Testis (tissue), 3 donors: Measurements from ENCODE around the gene RABEPK. TPM values are rescaled to one million over a fixed set of nuclear protein-coding genes. Genes with fewer than 3 reads are reported as not detected.

Experiments used
- DNase-seq: peaks from one replicate; pipeline ENCODE4 v3.0.0-alpha.2; 2019
- H3K27ac ChIP-seq, 2 donors: fragments of 200-600 bp; sonication (generic); one replicate each; pipeline ENCODE4 v1.5.1; 2019
- H3K27me3 ChIP-seq: fragments of 200-600 bp; sonication (generic); one replicate; pipeline ENCODE4 v1.5.1; 2019
- H3K36me3 ChIP-seq: fragments of 200-600 bp; sonication (generic); one replicate; pipeline ENCODE4 v1.5.1; 2017; ENCODE audit warnings: low read depth; ENCODE audit errors: missing control alignments
- H3K4me1 ChIP-seq: fragments of 200-600 bp; sonication (generic); one replicate; pipeline ENCODE4 v1.5.1; 2019
- H3K4me3 ChIP-seq, 2 donors: fragments of 200-600 bp; sonication (generic); one replicate each; pipeline ENCODE4 v1.5.1; 2017 to 2019
- H3K9me3 ChIP-seq: fragments of 200-600 bp; sonication (generic); one replicate; pipeline ENCODE4 v1.5.1; 2017
- POLR2A ChIP-seq: fragments of 450-650 bp; IDR thresholded peaks from one replicate; pipeline ENCODE4 v1.6.1; 2017; ENCODE audit warnings: antibody characterized with exemption, mild to moderate bottlenecking, moderate library complexity
- WGBS, 2 donors: methylation state at CpG; one replicate each; pipeline ENCODE4 v1.1.5; 2018; 5-methylcytosine and 5-hydroxymethylcytosine counted together
- intact Hi-C: fragments of 100-400 bp; cut with DNase I; formaldehyde crosslinking; loops from one replicate; pipeline ENCODE4 v1.15.1; 2023; ENCODE audit warnings: low total_unique reads
- polyA plus RNA-seq: library from polyadenylated mRNA; stranded (reverse); fragments of 350-450 nt; fragmentation: Illumina TruSeq; extraction: RNeasy Lipid Tissue Mini Kit (QIAGEN cat#74804); gene quantifications from one replicate; pipeline ENCODE4 v1.2.3, GENCODE V29; 2014; ENCODE audit warnings: low read depth, low replicate concordance; ENCODE audit not compliant: insufficient read depth
- total RNA-seq, 2 donors: library from RNA; depleted of rRNA; stranded (reverse); fragments of >200 nt; gene quantifications; one replicate each; pipeline ENCODE4 v1.2.3, GENCODE V29; 2016
- TF ChIP-seq, protein P1 (sequence below), 3 experiments: fragments of 450-650 bp in 2 of 3; fragments of 200-600 bp in 1 of 3; sonication (generic) in 1 of 3; IDR thresholded peaks; one replicate each; pipeline ENCODE4 v1.5.1; 2016 to 2019; ENCODE audit warnings: antibody characterized with exemption in 3 of 3, mild to moderate bottlenecking in 2 of 3, moderate library complexity in 1 of 3

The RABEPK gene
- total and polyA plus RNA-seq, 3 donors from 2014 or later = 18.5 to 30.1 (median 20.2) TPM

- Histone ChIP-seq H3K27me3 (no peaks in the 10 kb centered on the region), H3K4me3 (no peak overlapping the region), H3K27ac (no peak overlapping the region), H3K36me3 (no peaks in the 10 kb centered on the region), H3K4me1 (no peaks in the 10 kb centered on the region), H3K9me3 (no peaks in the 10 kb centered on the region)
- no peak for DNase-seq
- TF ChIP-seq, protein P1, sequence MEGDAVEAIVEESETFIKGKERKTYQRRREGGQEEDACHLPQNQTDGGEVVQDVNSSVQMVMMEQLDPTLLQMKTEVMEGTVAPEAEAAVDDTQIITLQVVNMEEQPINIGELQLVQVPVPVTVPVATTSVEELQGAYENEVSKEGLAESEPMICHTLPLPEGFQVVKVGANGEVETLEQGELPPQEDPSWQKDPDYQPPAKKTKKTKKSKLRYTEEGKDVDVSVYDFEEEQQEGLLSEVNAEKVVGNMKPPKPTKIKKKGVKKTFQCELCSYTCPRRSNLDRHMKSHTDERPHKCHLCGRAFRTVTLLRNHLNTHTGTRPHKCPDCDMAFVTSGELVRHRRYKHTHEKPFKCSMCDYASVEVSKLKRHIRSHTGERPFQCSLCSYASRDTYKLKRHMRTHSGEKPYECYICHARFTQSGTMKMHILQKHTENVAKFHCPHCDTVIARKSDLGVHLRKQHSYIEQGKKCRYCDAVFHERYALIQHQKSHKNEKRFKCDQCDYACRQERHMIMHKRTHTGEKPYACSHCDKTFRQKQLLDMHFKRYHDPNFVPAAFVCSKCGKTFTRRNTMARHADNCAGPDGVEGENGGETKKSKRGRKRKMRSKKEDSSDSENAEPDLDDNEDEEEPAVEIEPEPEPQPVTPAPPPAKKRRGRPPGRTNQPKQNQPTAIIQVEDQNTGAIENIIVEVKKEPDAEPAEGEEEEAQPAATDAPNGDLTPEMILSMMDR (IDR thresholded peaks at IDR 0.05) = no peak
- no peak for TF ChIP-seq POLR2A
- intact Hi-C loops = no loop called here
These were observed 53.9 kb downstream of the RABEPK start for GRCh38 chr9:125254231-125254630.

DNA sequence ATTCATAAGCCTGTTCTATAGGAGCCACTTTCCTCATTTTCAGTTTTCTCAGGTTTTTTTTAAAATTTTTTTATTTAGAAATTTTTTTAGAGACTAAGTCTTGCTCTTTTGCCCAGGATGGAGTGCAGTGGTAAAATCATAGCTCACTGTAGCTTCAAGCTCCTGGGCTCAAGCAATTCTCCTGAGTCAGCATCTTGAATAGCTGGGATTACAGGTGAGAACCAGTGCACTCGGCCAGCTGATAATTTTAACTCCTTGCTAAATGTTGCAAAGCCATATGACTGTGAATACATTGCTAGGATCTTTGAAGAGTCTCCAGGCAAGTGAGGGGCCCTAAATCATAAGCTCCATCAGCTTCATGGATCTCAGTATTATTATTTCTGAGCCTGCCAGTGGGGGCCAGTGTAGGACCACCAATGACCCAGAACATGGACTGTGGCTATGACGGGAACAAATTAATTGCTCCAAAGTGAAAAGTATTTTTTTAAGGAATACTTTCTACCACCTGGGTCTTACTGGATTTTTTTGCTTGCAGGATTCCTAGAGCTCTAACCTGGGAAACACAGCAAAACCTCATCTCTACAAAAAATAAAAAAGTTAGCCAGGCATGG, 55.5 kb downstream of the RABEPK start:
- H3K27me3 ChIP-seq = no peaks in the 10 kb centered on the region
- H3K36me3 ChIP-seq = no peaks in the 10 kb centered on the region
- WGBS, 2 donors = 33 to 48% methylated on average over 2 of the region's 2 CpGs
- DNase-seq = no peak
- H3K27ac ChIP-seq = no peak overlapping the region
- TF ChIP-seq, protein P1 (IDR thresholded peaks at IDR 0.05) = no peak
- TF ChIP-seq POLR2A = no peak
- intact Hi-C loops = no loop called here
- no peaks in the 10 kb centered on the region for H3K4me1 ChIP-seq
- H3K9me3 ChIP-seq = no peaks in the 10 kb centered on the region
- H3K4me3 ChIP-seq = no peak overlapping the region

- H3K27ac ChIP-seq = no peak overlapping the region
- H3K4me3 ChIP-seq = no peak overlapping the region
- H3K27me3 ChIP-seq = no peaks in the 10 kb centered on the region
- WGBS, 2 donors = 91 to 92% methylated on average over 6 of the region's 6 CpGs
- peaks cover 3% of the 10 kb centered on the region for H3K4me1 ChIP-seq
- H3K9me3 ChIP-seq = no peaks in the 10 kb centered on the region
- no peak for DNase-seq
- intact Hi-C loops = no loop called here
- H3K36me3 ChIP-seq = no peaks in the 10 kb centered on the region
- TF ChIP-seq, protein P1 (IDR thresholded peaks at IDR 0.05) = no peak
- TF ChIP-seq POLR2A = no peak
These were observed 57.9 kb downstream of the RABEPK start for GRCh38 chr9:125258160-125258785.

GRCh38 chr9:125258832-125259534, 58.6 kb downstream of the RABEPK start:
- intact Hi-C loops = no loop called here
- H3K36me3 ChIP-seq = no peaks in the 10 kb centered on the region
- 73 to 77% methylated on average over 2 of the region's 2 CpGs for WGBS, 2 donors

More at GRCh38 chr9:125258832-125259534, 58.6 kb downstream of the RABEPK start:
- Histone ChIP-seq H3K4me1 (peaks cover 3% of the 10 kb centered on the region), H3K27ac (no peak overlapping the region), H3K27me3 (no peaks in the 10 kb centered on the region), H3K4me3 (no peak overlapping the region), H3K9me3 (no peaks in the 10 kb centered on the region)
- TF ChIP-seq, protein P1 (IDR thresholded peaks at IDR 0.05) = no peak
- TF ChIP-seq POLR2A = no peak
- no peak for DNase-seq
